BE2C (cell line): ENCODE measurements around the gene DISC1.
A peak's percentile ranks its signal among the peaks of the same experiment; 100 is the strongest.

ENCODE experiments used
- DNase-seq: peaks from one replicate; pipeline ENCODE4 v3.0.0-alpha.2; 2020
- H3K27me3 ChIP-seq: fragments of 250-450 bp; sonication (Bioruptor Pico); 2 replicates; pipeline ENCODE4 v1.5.1; 2020; ENCODE audit warnings: mild to moderate bottlenecking
- H3K36me3 ChIP-seq: fragments of 250-450 bp; sonication (Bioruptor Pico); 2 replicates; pipeline ENCODE4 v1.5.1; 2020; ENCODE audit warnings: mild to moderate bottlenecking
- H3K4me1 ChIP-seq: fragments of 250-450 bp; sonication (Bioruptor Pico); 2 replicates; pipeline ENCODE4 v1.5.1; 2020
- H3K4me3 ChIP-seq: 2 replicates; pipeline ENCODE4 v1.5.1; 2011; ENCODE audit warnings: low read depth, low read length
- H3K9me3 ChIP-seq: fragments of 250-450 bp; sonication (Bioruptor Pico); 2 replicates; pipeline ENCODE4 v1.5.1; 2020
- TF ChIP-seq, protein P1 (sequence below): IDR thresholded peaks from 2 replicates; pipeline ENCODE4 v1.5.1; 2012; ENCODE audit warnings: mild to moderate bottlenecking, low read depth, low read length

The DISC1 gene

DNA sequence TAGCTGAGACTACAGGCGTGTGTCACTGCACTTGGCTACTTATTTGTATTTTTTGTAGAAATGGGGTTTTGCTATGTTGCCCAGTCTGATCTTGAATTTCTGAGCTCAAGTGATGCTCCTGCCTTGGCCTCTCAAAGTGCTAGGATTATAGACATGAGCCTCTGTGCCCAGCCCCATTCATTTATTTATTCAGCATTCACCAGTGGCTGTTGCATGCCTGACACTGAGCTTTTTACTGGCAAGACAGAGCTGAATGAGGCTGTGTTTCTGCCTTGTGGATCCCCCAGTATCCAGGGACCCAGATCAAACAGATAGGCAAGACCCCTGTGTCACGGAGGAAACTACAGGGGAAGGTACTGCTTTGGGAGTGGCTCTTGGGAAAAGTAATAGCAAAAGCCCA is 109.4 kb downstream of the DISC1 start:
- TF ChIP-seq, protein P1, sequence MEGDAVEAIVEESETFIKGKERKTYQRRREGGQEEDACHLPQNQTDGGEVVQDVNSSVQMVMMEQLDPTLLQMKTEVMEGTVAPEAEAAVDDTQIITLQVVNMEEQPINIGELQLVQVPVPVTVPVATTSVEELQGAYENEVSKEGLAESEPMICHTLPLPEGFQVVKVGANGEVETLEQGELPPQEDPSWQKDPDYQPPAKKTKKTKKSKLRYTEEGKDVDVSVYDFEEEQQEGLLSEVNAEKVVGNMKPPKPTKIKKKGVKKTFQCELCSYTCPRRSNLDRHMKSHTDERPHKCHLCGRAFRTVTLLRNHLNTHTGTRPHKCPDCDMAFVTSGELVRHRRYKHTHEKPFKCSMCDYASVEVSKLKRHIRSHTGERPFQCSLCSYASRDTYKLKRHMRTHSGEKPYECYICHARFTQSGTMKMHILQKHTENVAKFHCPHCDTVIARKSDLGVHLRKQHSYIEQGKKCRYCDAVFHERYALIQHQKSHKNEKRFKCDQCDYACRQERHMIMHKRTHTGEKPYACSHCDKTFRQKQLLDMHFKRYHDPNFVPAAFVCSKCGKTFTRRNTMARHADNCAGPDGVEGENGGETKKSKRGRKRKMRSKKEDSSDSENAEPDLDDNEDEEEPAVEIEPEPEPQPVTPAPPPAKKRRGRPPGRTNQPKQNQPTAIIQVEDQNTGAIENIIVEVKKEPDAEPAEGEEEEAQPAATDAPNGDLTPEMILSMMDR = no peak
- no peaks in the 10 kb centered on the region for H3K9me3 ChIP-seq
- H3K4me1 ChIP-seq = no peaks in the 10 kb centered on the region
- DNase-seq = no peak
- H3K36me3 ChIP-seq = no peaks in the 10 kb centered on the region
- H3K27me3 ChIP-seq = no peaks in the 10 kb centered on the region
- H3K4me3 ChIP-seq = no peak overlapping the region

DNA sequence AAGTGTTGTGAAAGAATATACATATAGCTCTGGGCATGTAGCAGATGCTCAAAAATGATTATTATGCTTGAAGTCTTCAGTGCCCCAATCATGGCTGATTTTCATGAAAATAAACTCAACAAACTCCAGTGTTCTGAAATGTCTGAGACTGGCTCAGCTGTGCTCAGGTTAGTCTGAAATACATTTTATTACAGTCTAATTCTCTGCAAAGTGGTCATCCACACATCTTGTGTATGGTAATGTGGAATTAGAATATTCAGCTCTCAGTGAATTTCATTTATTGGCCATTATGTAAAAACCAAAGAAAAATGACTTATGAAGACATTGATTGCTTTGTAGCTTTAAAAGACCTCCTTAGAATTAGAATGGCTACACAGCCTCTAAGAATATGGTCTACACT is 109.9 kb downstream of the DISC1 start:
- no peak for DNase-seq
- TF ChIP-seq, protein P1 = no peak
- H3K36me3 ChIP-seq = no peaks in the 10 kb centered on the region

DNA sequence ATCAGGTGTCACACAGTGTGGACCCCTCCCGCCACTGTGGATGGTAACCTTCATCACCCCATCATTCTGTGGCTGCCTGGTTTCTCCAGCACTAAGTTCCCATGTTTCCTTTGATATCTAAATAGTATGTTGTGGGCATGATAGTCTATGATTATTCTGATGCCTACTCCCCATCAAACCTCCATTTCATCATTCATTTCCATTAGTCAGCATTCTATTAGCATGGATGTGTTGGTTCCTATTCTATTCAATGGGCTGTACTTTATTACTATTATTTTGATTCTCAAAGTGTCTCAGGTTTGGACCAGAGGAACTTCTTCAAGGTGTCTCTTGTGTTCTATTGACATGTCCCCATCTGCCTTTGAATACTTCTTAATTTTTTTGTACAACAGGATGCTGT is 112.0 kb downstream of the DISC1 start:
- DNase-seq = no peak
- no peaks in the 10 kb centered on the region for H3K4me1 ChIP-seq
- no peak overlapping the region for H3K4me3 ChIP-seq
- H3K27me3 ChIP-seq = no peaks in the 10 kb centered on the region
- no peaks in the 10 kb centered on the region for H3K9me3 ChIP-seq
- TF ChIP-seq, protein P1 = no peak
- no peaks in the 10 kb centered on the region for H3K36me3 ChIP-seq

More for the DNA sequence above, 109.9 kb downstream of the DISC1 start:
- no peaks in the 10 kb centered on the region for H3K9me3 ChIP-seq
- no peaks in the 10 kb centered on the region for H3K4me1 ChIP-seq
- H3K4me3 ChIP-seq = no peak overlapping the region
- H3K27me3 ChIP-seq = no peaks in the 10 kb centered on the region

DNA sequence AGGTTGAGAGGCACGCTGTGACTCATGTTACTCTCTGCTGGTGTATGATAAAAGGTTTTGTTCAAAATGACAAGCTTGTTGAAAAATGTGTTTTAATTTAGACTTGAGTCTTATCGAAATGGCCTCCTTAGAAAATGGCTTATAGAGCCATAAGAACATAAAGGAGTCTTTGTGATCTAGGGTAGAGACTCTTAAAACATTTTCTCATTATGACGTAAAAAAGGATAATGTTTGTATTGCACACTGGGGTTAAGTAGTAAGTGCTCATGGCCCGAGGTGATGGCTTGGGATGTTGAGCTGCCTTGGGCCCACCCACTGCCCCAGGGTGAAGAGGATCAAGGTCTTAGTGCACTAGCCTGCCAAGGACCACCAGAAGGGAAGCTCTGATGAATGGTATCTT is 117.4 kb downstream of the DISC1 start:
- H3K4me1 ChIP-seq = no peaks in the 10 kb centered on the region
- no peaks in the 10 kb centered on the region for H3K27me3 ChIP-seq
- TF ChIP-seq, protein P1 = no peak
- H3K9me3 ChIP-seq = no peaks in the 10 kb centered on the region
- H3K36me3 ChIP-seq = no peaks in the 10 kb centered on the region
- H3K4me3 ChIP-seq = no peak overlapping the region
- DNase-seq = no peak

DNA sequence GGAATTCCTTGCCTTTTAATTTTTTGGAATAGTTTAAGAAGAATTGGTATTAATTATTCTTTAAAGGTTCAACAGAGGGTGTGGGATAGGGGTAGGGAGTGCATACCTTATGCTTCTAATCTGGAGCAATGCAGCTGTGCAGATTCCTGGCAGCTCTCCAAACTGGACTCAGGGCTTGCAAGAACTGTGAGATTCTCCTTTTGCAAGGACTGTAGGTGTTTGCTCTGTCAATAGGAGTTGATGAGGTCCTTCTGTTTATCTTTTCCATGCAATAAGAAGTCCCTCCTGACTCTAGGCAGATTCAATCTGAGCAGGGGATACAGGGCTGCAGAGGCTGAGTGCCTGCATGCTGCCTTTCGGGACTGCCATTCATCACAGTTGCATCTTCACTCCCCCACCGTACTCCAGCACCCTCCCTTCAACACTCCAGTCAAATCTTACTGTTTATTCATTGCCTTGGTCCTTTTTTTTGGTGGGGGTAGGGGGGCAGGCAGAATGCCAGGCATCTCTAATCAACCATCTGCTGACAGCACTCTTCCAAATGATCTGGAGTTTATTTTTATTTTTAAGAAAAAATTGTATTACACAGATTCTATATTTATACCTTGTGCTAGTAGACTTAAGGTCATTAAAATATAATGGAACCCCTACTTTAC is 122.3 kb downstream of the DISC1 start:
- Histone ChIP-seq H3K36me3 (no peaks in the 10 kb centered on the region), H3K4me1 (no peaks in the 10 kb centered on the region), H3K9me3 (no peaks in the 10 kb centered on the region), H3K4me3 (no peak overlapping the region), H3K27me3 (no peaks in the 10 kb centered on the region)
- peak; percentile 25 for DNase-seq
- TF ChIP-seq, protein P1 = no peak

DNA sequence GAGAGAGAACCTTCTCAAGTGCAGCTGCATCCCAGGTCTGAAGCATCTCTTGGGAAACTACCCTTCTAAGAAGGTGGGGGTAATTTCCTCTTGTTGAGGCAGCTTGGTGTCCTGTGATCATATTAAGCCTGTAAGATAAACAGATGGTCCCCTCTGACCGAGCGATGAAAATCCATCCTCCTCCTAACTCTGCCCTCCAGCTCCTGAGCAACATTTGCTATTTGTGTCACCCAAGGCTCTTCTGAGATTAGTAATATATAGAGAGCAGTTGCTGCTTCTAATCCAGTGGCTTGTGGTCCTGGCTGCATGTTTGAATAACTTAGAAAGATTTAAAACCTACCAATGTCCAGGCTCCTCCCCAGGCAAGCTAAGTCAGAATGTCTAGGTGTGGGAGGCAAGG is 123.7 kb downstream of the DISC1 start:
- TF ChIP-seq, protein P1 = no peak

More for the DNA sequence above, 123.7 kb downstream of the DISC1 start:
- H3K4me1 ChIP-seq = no peaks in the 10 kb centered on the region
- H3K4me3 ChIP-seq = no peak overlapping the region
- DNase-seq = no peak
- no peaks in the 10 kb centered on the region for H3K9me3 ChIP-seq
- no peaks in the 10 kb centered on the region for H3K27me3 ChIP-seq
- no peaks in the 10 kb centered on the region for H3K36me3 ChIP-seq
